Mesenchymal stem cell (in vitro differentiated cells and primary cell): ENCODE data around the gene ARHGAP5.

Experiments
- DNase-seq: peaks from one replicate; pipeline ENCODE4 v3.0.0-alpha.2; 2013
- H2AFZ ChIP-seq: one replicate; pipeline ENCODE4 v1.6.1; 2013; ENCODE audit warnings: low read depth, mild to moderate bottlenecking, control low read depth, inconsistent platforms, low read length, moderate library complexity
- H2AK5ac ChIP-seq: 2 replicates; pipeline ENCODE4 v1.6.1; 2013; ENCODE audit warnings: low read length, moderate library complexity, mild to moderate bottlenecking, inconsistent platforms; ENCODE audit not compliant: severe bottlenecking
- H2BK120ac ChIP-seq: one replicate; pipeline ENCODE4 v1.6.1; 2013; ENCODE audit warnings: low read depth, mild to moderate bottlenecking, inconsistent platforms, low read length, moderate library complexity
- H2BK12ac ChIP-seq, 2 experiments: one replicate each; pipeline ENCODE4 v1.6.1; 2013; ENCODE audit warnings: inconsistent platforms in 2 of 2, low read length in 2 of 2, mild to moderate bottlenecking in 2 of 2, moderate library complexity in 2 of 2, control low read depth in 1 of 2
- H2BK15ac ChIP-seq: one replicate; pipeline ENCODE4 v1.6.1; 2013; ENCODE audit warnings: mild to moderate bottlenecking, low read depth, inconsistent platforms; ENCODE audit not compliant: poor library complexity, severe bottlenecking
- H2BK5ac ChIP-seq: 2 replicates; pipeline ENCODE4 v1.6.1; 2013; ENCODE audit warnings: low read depth, mild to moderate bottlenecking, low read length, control low read depth, inconsistent platforms; ENCODE audit not compliant: poor library complexity, severe bottlenecking
- H3K14ac ChIP-seq, 2 experiments: one replicate each; pipeline ENCODE4 v1.6.1; 2013; ENCODE audit warnings: inconsistent platforms in 2 of 2, low read length in 2 of 2, control low read depth in 1 of 2, mild to moderate bottlenecking in 1 of 2, moderate library complexity in 1 of 2
- H3K18ac ChIP-seq, 2 experiments: one replicate each; pipeline ENCODE4 v1.6.1; 2013; ENCODE audit warnings: inconsistent platforms in 2 of 2, low read length in 2 of 2, control low read depth in 1 of 2, low read depth in 1 of 2, mild to moderate bottlenecking in 1 of 2
- H3K23ac ChIP-seq, 2 experiments: one replicate each; pipeline ENCODE4 v1.6.1; 2013; ENCODE audit warnings: inconsistent platforms in 2 of 2, low read length in 2 of 2, mild to moderate bottlenecking in 2 of 2, moderate library complexity in 2 of 2, control low read depth in 1 of 2
- H3K27ac ChIP-seq: 2 replicates; pipeline ENCODE4 v1.5.1; 2013; ENCODE audit warnings: mild to moderate bottlenecking, moderate library complexity, low read length, control low read depth, inconsistent platforms; ENCODE audit not compliant: poor library complexity, severe bottlenecking
- H3K27me3 ChIP-seq, 2 experiments: 2 replicates each; pipeline versions ENCODE4 v1.6.1 to v1.7.0; 2013; ENCODE audit warnings: low read length in 2 of 2, mild to moderate bottlenecking in 2 of 2, moderate library complexity in 2 of 2, control low read depth in 1 of 2, inconsistent platforms in 1 of 2; ENCODE audit not compliant: control insufficient read depth in 1 of 2, insufficient read depth in 1 of 2
- H3K36me3 ChIP-seq, 2 experiments: 2 replicates each; pipeline versions ENCODE4 v1.6.1 to v1.7.0; 2013; ENCODE audit warnings: low read length in 2 of 2, control low read depth in 1 of 2, inconsistent platforms in 1 of 2, low read depth in 1 of 2, mild to moderate bottlenecking in 1 of 2; ENCODE audit not compliant: insufficient read depth in 2 of 2, control insufficient read depth in 1 of 2
- H3K4ac ChIP-seq, 2 experiments: one replicate each; pipeline ENCODE4 v1.6.1; 2013; ENCODE audit warnings: inconsistent platforms in 2 of 2, low read length in 2 of 2, mild to moderate bottlenecking in 2 of 2, moderate library complexity in 2 of 2, control low read depth in 1 of 2, low read depth in 1 of 2
- H3K4me1 ChIP-seq: 2 replicates; pipeline ENCODE4 v1.6.1; 2013; ENCODE audit warnings: low read depth, low read length, control low read depth; ENCODE audit not compliant: control insufficient read depth, insufficient read depth
- H3K4me2 ChIP-seq: 2 replicates; pipeline ENCODE4 v1.6.1; 2013; ENCODE audit warnings: low read length, mild to moderate bottlenecking, inconsistent platforms; ENCODE audit not compliant: poor library complexity, severe bottlenecking
- H3K4me3 ChIP-seq, 2 experiments: 2 replicates each; pipeline versions ENCODE4 v1.5.1 to v1.7.0; 2013; ENCODE audit warnings: low read length in 2 of 2, mild to moderate bottlenecking in 2 of 2, control low read depth in 1 of 2, low read depth in 1 of 2; ENCODE audit not compliant: insufficient read depth in 1 of 2
- H3K79me1 ChIP-seq: replicated peaks from 2 replicates; pipeline ENCODE4 v1.6.1; 2013; ENCODE audit warnings: mild to moderate bottlenecking, control low read depth, low read length, inconsistent platforms; ENCODE audit not compliant: poor library complexity, severe bottlenecking
- H3K9ac ChIP-seq: 2 replicates; pipeline ENCODE4 v1.7.0; 2013; ENCODE audit warnings: mild to moderate bottlenecking, low read length, moderate library complexity
- H3K9me3 ChIP-seq: 2 replicates; pipeline ENCODE4 v1.7.0; 2013; ENCODE audit warnings: mild to moderate bottlenecking, low read length; ENCODE audit not compliant: control insufficient read depth
- H4K8ac ChIP-seq: one replicate; pipeline ENCODE4 v1.6.1; 2013; ENCODE audit warnings: inconsistent platforms, mild to moderate bottlenecking, low read length, moderate library complexity
- H4K91ac ChIP-seq: one replicate; pipeline ENCODE4 v1.6.1; 2013; ENCODE audit warnings: mild to moderate bottlenecking, low read length, inconsistent platforms
- WGBS: methylation state at CpG from one replicate; pipeline ENCODE4 v1.1.7; 2013; ENCODE audit warnings: mixed read lengths; 5-methylcytosine and 5-hydroxymethylcytosine counted together

Gene ARHGAP5

DNA sequence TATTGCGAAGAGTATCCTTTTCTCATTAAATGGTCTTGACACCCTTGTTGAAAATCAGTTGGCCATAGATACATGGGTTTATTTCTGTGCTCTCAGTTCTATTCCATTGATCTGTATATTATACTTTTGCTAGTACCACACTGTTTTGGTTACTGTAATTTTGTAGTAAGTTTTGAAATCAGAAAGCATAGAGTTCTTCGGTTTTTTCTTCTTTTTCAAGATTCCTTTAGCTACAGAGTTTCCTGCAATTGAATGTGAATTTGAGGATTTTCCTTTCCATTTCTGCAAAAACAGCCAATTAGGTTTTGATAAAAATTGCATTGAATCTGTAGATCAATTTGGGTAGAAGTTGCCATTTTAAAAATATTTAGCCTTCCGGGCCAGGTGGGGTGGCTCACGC, 60.2 kb downstream of the ARHGAP5 start:
- 97% methylated on average over 4 of the region's 4 CpGs for WGBS
- Histone ChIP-seq H3K27ac (no peak overlapping the region), H3K27me3 (no peaks in the 10 kb centered on the region)

DNA sequence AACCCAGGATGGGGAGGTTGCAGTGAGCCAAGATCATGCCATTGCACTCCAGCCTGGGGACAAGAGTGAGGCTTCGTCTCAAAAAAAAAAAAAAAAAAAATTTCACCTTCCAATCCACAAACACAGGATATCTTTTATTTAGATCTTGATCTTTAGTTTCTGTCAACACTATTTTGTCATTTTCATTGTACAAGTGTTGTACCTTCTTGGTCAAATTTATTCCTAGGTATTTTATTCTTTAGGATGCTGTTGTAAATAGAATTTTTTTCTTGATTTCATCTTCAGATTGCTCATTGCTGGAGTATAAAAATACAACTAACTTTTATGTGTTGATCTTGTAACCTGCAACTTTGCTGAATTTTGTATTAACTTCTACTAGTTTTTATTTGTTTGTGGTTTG, 60.8 kb downstream of the ARHGAP5 start:
- H3K4me3 ChIP-seq: no peak overlapping the region
- no peaks in the 10 kb centered on the region for H3K27me3 ChIP-seq
- no peak overlapping the region for H3K27ac ChIP-seq
- no peak overlapping the region for H3K9ac ChIP-seq
- H4K8ac ChIP-seq: no peak overlapping the region
- H2BK5ac ChIP-seq: no peak overlapping the region
- no peak overlapping the region for H3K14ac ChIP-seq
- no peak overlapping the region for H3K18ac ChIP-seq
- no peak overlapping the region for H2AFZ ChIP-seq
- no peak overlapping the region for H2BK12ac ChIP-seq
- no peaks in the 10 kb centered on the region for H3K4me1 ChIP-seq
- no peak for DNase-seq
- peaks cover 6 to 35% of the 10 kb centered on the region in 2 experiments for H3K36me3 ChIP-seq
- H3K9me3 ChIP-seq: peaks cover 24% of the 10 kb centered on the region
- no peak overlapping the region for H2BK120ac ChIP-seq
- H2BK15ac ChIP-seq: no peak overlapping the region
- no peak overlapping the region for H3K23ac ChIP-seq
- H4K91ac ChIP-seq: no peak overlapping the region
- WGBS: no CpG with 5 or more reads among the region's 1 CpG
- H3K4ac ChIP-seq: no peak overlapping the region
- no peak overlapping the region for H2AK5ac ChIP-seq
- peaks cover 8% of the 10 kb centered on the region for H3K79me1 ChIP-seq
- H3K4me2 ChIP-seq: no peak overlapping the region

More for the DNA sequence above, 60.2 kb downstream of the ARHGAP5 start:
- Histone ChIP-seq H4K91ac (no peak overlapping the region), H3K4me2 (no peak overlapping the region), H3K9me3 (peaks cover 24% of the 10 kb centered on the region), H2BK15ac (no peak overlapping the region), H3K79me1 (peaks cover 4% of the 10 kb centered on the region), H3K18ac (no peak overlapping the region), H2BK5ac (no peak overlapping the region), H3K4ac (no peak overlapping the region), H3K36me3 (peaks cover 6 to 32% of the 10 kb centered on the region in 2 experiments), H2AFZ (no peak overlapping the region), H3K4me1 (no peaks in the 10 kb centered on the region), H3K14ac (no peak overlapping the region), H3K23ac (no peak overlapping the region), H2BK12ac (no peak overlapping the region), H2BK120ac (no peak overlapping the region), H4K8ac (no peak overlapping the region), H3K9ac (no peak overlapping the region), H3K4me3 (no peak overlapping the region), H2AK5ac (no peak overlapping the region)
- DNase-seq: no peak

DNA sequence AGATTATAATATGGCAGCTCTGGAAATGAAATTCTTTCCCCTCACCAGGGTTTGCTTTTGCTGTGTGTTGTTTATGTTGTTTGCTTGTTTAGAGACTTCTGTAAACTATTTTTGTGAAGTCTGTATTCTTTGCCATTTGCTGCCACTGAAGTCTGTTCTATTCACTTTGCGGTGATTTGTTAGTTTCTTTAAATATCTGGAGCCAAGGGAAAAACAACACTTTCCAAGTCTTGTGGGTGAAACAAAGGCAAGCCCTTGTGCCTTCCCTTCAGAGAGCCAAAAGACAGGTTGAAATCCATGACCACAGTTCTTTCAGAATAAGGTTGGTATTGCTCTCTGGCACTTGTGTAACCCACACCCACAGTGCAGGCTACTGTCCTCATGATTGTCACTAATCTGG, 65.2 kb downstream of the ARHGAP5 start:
- Histone ChIP-seq H3K4me1 (no peaks in the 10 kb centered on the region), H3K36me3 (peaks cover 7 to 51% of the 10 kb centered on the region in 2 experiments), H3K23ac (no peak overlapping the region), H2BK15ac (no peak overlapping the region), H4K8ac (no peak overlapping the region), H4K91ac (no peak overlapping the region), H3K14ac (no peak overlapping the region), H2AFZ (no peak overlapping the region), H3K27me3 (no peaks in the 10 kb centered on the region), H3K4ac (no peak overlapping the region), H2BK120ac (no peak overlapping the region), H3K4me2 (no peak overlapping the region), H2BK12ac (no peak overlapping the region), H3K9me3 (peaks cover 13% of the 10 kb centered on the region), H3K79me1 (peaks cover 19% of the 10 kb centered on the region), H2BK5ac (no peak overlapping the region), H3K27ac (no peak overlapping the region), H3K9ac (no peak overlapping the region), H3K4me3 (no peak overlapping the region), H3K18ac (no peak overlapping the region), H2AK5ac (no peak overlapping the region)
- no peak for DNase-seq
- 100% methylated on average over 1 of the region's 1 CpG for WGBS

DNA sequence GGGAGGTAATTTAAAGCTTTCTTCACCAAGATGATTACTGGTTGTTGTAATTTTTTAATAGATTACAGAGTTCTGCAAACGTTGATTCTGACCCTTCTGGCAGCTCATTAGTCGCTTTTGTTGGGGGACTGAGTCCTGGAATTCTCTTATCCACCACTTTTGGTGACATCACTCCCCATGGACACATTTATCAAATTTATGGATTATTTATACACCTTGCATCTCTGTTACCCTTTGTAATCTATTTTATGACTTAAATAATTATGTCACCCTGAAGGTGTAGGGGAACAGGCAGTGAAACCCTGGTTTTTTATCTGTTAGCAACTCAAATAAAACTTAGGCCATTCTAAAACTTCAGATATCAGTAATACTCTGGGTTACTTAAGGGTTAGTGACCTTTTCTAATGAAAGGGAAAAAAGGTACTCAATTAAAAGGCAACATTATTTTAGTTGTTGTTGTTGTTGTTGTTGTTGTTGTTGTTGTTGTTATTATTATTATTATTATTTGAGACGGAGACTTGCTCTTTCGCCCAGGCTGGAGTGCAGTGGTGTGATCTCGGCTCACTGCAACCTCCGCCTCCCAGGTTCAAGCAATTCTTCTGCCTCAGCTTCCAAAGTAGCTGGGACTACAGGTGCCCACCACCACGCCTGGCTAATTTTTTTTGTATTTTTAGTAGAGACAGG, 65.8 kb downstream of the ARHGAP5 start:
- Histone ChIP-seq H2BK12ac (no peak overlapping the region), H2AFZ (no peak overlapping the region), H2AK5ac (no peak overlapping the region), H3K27ac (no peak overlapping the region), H3K9me3 (peaks cover 7% of the 10 kb centered on the region), H3K4ac (no peak overlapping the region), H3K79me1 (peaks cover 20% of the 10 kb centered on the region), H3K9ac (no peak overlapping the region), H2BK15ac (no peak overlapping the region), H3K14ac (no peak overlapping the region), H3K4me2 (no peak overlapping the region), H2BK5ac (no peak overlapping the region), H3K36me3 (peaks cover 10 to 53% of the 10 kb centered on the region in 2 experiments), H3K18ac (no peak overlapping the region), H4K91ac (no peak overlapping the region), H3K4me1 (no peaks in the 10 kb centered on the region), H2BK120ac (no peak overlapping the region), H3K4me3 (no peak overlapping the region), H3K27me3 (no peaks in the 10 kb centered on the region), H4K8ac (no peak overlapping the region), H3K23ac (no peak overlapping the region)
- DNase-seq: no peak
- WGBS: 94% methylated on average over 5 of the region's 7 CpGs
